GM12874 (cell line): ENCODE results near the gene HLA-DMB.

Experiments used
- TF ChIP-seq, protein P1 (sequence below): IDR thresholded peaks from 2 replicates; pipeline ENCODE4 v1.5.1; 2011; ENCODE audit warnings: low read depth, mild to moderate bottlenecking, control low read depth, low read length, moderate library complexity; ENCODE audit not compliant: insufficient read depth

The HLA-DMB gene

DNA sequence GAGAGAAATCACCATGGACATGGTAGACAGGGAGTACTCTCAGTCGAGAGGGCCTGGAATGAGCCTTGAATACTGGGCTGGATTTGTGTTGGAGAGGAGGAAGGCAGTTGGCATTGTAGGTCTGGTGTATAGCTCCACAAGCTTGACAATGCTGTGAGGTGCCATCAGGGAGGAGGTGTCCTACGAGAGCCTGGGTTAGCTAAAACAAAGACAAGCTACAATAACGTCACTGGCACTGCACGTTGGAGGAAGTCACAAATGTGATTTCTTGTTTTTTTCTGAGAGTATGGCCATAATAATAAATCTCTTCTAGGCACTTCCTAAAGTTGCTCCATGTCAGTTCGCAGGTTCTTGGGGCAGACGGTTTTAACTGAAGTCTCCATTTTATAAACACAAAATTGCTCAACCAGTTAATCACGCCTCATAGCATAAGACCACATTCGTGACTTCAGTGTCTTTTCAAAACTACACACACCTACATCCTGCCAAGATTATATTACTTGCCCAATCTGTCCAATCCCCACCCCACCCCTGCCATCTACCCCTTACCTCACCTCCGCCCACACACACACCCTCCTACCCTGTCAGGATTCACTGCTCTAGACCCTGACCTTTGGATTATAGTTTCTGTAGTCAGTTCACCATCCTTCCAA lies 4.4 kb upstream of the HLA-DMB start:
- TF ChIP-seq, protein P1, sequence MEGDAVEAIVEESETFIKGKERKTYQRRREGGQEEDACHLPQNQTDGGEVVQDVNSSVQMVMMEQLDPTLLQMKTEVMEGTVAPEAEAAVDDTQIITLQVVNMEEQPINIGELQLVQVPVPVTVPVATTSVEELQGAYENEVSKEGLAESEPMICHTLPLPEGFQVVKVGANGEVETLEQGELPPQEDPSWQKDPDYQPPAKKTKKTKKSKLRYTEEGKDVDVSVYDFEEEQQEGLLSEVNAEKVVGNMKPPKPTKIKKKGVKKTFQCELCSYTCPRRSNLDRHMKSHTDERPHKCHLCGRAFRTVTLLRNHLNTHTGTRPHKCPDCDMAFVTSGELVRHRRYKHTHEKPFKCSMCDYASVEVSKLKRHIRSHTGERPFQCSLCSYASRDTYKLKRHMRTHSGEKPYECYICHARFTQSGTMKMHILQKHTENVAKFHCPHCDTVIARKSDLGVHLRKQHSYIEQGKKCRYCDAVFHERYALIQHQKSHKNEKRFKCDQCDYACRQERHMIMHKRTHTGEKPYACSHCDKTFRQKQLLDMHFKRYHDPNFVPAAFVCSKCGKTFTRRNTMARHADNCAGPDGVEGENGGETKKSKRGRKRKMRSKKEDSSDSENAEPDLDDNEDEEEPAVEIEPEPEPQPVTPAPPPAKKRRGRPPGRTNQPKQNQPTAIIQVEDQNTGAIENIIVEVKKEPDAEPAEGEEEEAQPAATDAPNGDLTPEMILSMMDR = no peak

GRCh38 chr6:32943864-32944649 lies 3.2 kb upstream of the HLA-DMB start:
- TF ChIP-seq, protein P1 = no peak

DNA sequence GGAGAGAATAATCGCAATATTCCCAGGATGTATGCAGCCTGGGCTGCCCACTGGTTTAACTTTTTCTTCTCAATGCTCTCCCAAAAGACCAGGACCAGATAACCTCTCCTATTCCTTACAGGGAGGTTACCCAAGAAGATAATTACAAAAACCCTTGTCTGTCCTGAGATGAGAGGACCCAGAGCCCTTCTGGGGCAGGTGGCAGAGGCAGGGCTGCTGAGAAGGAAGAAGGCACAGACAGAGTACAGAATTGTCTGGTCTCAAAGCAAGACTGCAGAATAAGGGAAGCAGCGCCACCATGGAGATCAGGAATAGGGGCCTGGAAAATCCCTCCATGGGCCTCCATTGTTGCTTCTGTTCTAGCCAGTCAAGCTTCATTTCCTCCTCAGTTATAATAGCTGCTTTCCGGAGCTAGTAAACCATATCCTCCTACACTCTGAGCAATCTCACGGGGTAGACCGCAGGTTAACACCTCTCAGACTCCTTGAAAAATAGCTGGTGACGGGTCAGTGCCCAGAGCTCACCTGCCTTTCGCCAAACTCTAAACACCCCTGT lies 463 bp upstream of the HLA-DMB start:
- TF ChIP-seq, protein P1 = no peak

DNA sequence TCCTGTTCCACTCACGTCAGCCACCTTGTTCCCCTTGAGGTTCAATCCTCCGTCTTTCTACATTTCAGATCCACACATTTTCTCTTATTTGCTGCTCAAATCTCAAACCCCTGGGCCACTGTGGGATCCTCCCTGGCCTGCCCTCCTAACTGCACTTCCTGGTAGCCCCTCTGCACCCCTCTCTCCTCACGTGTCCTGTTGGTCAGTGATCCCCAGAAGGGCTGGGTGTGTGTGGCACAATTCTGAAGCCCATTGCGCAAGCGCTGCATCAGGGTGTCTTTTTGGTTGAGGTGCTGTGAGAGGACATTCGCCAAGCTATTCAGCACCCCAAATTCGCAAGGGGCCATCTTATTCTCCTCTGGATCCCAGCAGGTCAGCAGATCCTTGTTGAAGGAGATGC lies 2.3 kb downstream of the HLA-DMB start:
- TF ChIP-seq, protein P1 = no peak

GRCh38 chr6:32937230-32937633 lies 3.6 kb downstream of the HLA-DMB start:
- TF ChIP-seq, protein P1 = no peak

DNA sequence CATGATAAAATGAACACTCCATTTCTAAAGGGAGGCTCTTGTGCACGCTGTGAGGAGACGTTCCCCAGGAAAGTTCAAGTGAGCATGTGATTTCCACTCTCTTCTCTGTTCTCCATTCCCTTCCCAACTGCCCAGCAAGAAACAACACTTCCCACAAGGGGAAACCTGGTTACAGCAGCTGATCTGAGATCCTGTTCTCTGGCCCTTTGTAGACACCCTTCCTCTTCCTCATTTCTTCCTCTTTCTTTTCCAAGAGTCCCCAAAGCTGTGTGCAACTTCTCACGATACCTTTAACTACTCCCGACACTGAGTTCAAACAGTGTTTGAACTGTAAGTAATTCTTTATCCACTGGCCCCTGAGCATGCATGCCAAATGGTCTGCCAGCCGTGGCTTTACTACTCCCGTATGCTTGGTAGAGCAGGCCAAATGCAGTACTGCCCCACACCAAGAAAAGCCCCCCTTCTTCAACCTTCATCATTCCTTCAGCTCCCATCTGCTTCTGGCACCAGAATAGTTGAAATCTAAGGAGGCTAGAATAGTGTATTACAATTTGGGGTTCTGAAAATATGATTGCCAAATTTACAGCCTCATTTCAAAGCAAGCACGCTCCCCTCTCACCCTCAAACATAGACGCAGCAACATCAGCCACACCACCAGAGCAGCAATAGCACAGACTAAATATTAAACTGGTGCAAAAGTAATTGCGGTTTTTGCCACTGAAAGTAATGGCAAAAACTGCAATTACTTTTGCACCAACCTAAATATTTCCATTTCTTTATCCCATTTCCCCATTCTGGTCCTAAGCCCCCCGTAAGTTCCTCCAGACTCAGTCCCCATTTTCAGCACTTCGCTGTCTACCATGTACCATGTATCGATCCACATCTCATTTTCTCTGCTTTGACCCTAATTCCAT lies 4.3 kb downstream of the HLA-DMB start:
- TF ChIP-seq, protein P1 = no peak
